T-helper 17 cell (primary cell): Measurements from ENCODE around the gene SYNCRIP. TPM values are rescaled to one million over a fixed set of nuclear protein-coding genes. Genes with fewer than 3 reads are reported as not detected.
"Not testable (repeated sequence)": the region's sequence is repeated elsewhere in the genome, so short reads cannot be mapped to it uniquely, and the experiment has no call there.

Source experiments
- ATAC-seq: fragments of 150-1000 bp; cut with Tn5 transposase; 2 replicates; pipeline ENCODE4 v1.10.0; 2021; ENCODE audit warnings: mild to moderate bottlenecking, moderate library complexity
- DNase-seq, 3 donors: peaks; one replicate each; pipeline versions ENCODE4 v3.0.0 to v3.0.0-alpha.2; 2020 to 2021
- H3K9me3 ChIP-seq: one replicate; pipeline ENCODE4 v1.7.0; 2013; ENCODE audit warnings: low read length, mild to moderate bottlenecking; ENCODE audit not compliant: control insufficient read depth, poor library complexity, severe bottlenecking
- H3K27ac Mint-ChIP-seq: one replicate; pipeline ENCODE4 v1.8.0; 2022; ENCODE audit warnings: mild to moderate bottlenecking, moderate library complexity, mixed read lengths
- H3K27me3 Mint-ChIP-seq: one replicate; pipeline ENCODE4 v1.8.0; 2022; ENCODE audit warnings: mixed read lengths
- H3K36me3 Mint-ChIP-seq: one replicate; pipeline ENCODE4 v1.8.0; 2022; ENCODE audit warnings: low read depth, mixed read lengths
- H3K4me1 Mint-ChIP-seq: one replicate; pipeline ENCODE4 v1.8.0; 2022; ENCODE audit warnings: mild to moderate bottlenecking, mixed read lengths
- H3K4me3 Mint-ChIP-seq: one replicate; pipeline ENCODE4 v1.8.0; 2022; ENCODE audit warnings: mild to moderate bottlenecking, moderate library complexity, mixed read lengths
- total RNA-seq, 4 donors: library from RNA in 2 of 4; stranded (reverse) in 2 of 4; gene quantifications; one replicate each; pipeline ENCODE4 v1.2.3 and lab custom pipeline; 2022 to 2026

The SYNCRIP gene
- total RNA-seq, 2 donors from 2014 or later, result 70.9 to 79.1 TPM

GRCh38 chr6:85643537-85644278 lies 1.0 kb upstream of the SYNCRIP start:
- peak; percentile 32 for ATAC-seq
- peaks cover 22% of the 10 kb centered on the region for H3K36me3 Mint-ChIP-seq
- H3K27me3 Mint-ChIP-seq, result no peaks in the 10 kb centered on the region
- peaks cover 38% of the 10 kb centered on the region for H3K4me1 Mint-ChIP-seq
- peak; percentile 39 to 65 (median 62) for DNase-seq
- peak overlapping the region; percentile 100 for H3K4me3 Mint-ChIP-seq
- no peaks in the 10 kb centered on the region for H3K9me3 ChIP-seq
- peak overlapping the region; percentile 97 for H3K27ac Mint-ChIP-seq

GRCh38 chr6:85641897-85642773 lies 551 bp downstream of the SYNCRIP start:
- H3K9me3 ChIP-seq, result no peaks in the 10 kb centered on the region
- Mint-ChIP-seq H3K27ac (peak overlapping the region; percentile 97), H3K36me3 (peaks cover 22% of the 10 kb centered on the region), H3K4me3 (peak overlapping the region; percentile 100), H3K27me3 (no peaks in the 10 kb centered on the region), H3K4me1 (peaks cover 47% of the 10 kb centered on the region)
- DNase-seq (peak; percentile 35 to 61 (median 52)), ATAC-seq (no peak)

GRCh38 chr6:85641522-85641896 lies 1.2 kb downstream of the SYNCRIP start:
- H3K4me3 Mint-ChIP-seq, result peak overlapping the region; percentile 100
- H3K4me1 Mint-ChIP-seq, result peaks cover 50% of the 10 kb centered on the region
- peak overlapping the region; percentile 97 for H3K27ac Mint-ChIP-seq
- DNase-seq (no peak), ATAC-seq (no peak)
- H3K36me3 Mint-ChIP-seq, result peaks cover 24% of the 10 kb centered on the region
- no peaks in the 10 kb centered on the region for H3K9me3 ChIP-seq
- H3K27me3 Mint-ChIP-seq, result no peaks in the 10 kb centered on the region

DNA sequence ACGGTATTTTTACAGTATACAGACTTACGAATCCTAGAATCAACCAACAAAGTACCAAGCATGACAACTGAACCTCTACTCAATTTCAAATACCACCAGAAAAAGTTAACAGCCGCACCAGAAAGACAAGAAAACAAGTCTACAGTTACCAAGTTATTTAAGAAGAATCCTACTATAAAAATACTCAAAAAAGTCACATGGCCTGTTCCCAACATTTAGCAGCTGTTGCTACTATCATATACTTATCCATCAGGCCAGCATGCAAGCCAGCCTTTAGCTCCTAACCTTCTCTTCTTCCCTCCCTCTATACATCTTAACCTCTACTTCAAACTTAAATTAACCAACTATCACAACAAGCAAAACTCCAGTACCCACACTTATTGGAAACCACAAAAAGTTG lies 1.9 kb downstream of the SYNCRIP start:
- H3K27ac Mint-ChIP-seq, result peak overlapping the region; percentile 97
- no peak for ATAC-seq

GRCh38 chr6:85637579-85637978 lies 5.1 kb downstream of the SYNCRIP start:
- peak overlapping the region; percentile 97 for H3K27ac Mint-ChIP-seq
- DNase-seq (no peak), ATAC-seq (no peak)
- H3K36me3 Mint-ChIP-seq, result peaks cover 19% of the 10 kb centered on the region
- peaks cover 42% of the 10 kb centered on the region for H3K4me1 Mint-ChIP-seq
- H3K4me3 Mint-ChIP-seq, result peak overlapping the region; percentile 1
- no peaks in the 10 kb centered on the region for H3K27me3 Mint-ChIP-seq
- no peaks in the 10 kb centered on the region for H3K9me3 ChIP-seq

More for the DNA sequence above, 1.9 kb downstream of the SYNCRIP start:
- peaks cover 50% of the 10 kb centered on the region for H3K4me1 Mint-ChIP-seq
- H3K4me3 Mint-ChIP-seq, result peak overlapping the region; percentile 100
- no peak for DNase-seq
- H3K27me3 Mint-ChIP-seq, result no peaks in the 10 kb centered on the region
- H3K36me3 Mint-ChIP-seq, result peaks cover 25% of the 10 kb centered on the region
- no peaks in the 10 kb centered on the region for H3K9me3 ChIP-seq

GRCh38 chr6:85632164-85632942 lies 10.3 kb downstream of the SYNCRIP start:
- Mint-ChIP-seq H3K27me3 (no peaks in the 10 kb centered on the region), H3K27ac (no peak overlapping the region), H3K4me1 (peaks cover 21% of the 10 kb centered on the region), H3K36me3 (peaks cover 11% of the 10 kb centered on the region), H3K4me3 (no peak overlapping the region)
- no peaks in the 10 kb centered on the region for H3K9me3 ChIP-seq
- ATAC-seq (no peak), DNase-seq (no peak)

- not testable (repeated sequence) for H3K4me3 Mint-ChIP-seq, ATAC-seq, H3K27ac Mint-ChIP-seq, DNase-seq, H3K9me3 ChIP-seq, H3K36me3 Mint-ChIP-seq, H3K27me3 Mint-ChIP-seq
- peaks cover 21% of the 10 kb centered on the region for H3K4me1 Mint-ChIP-seq
Observed at GRCh38 chr6:85631117-85631516, 11.6 kb downstream of the SYNCRIP start.

DNA sequence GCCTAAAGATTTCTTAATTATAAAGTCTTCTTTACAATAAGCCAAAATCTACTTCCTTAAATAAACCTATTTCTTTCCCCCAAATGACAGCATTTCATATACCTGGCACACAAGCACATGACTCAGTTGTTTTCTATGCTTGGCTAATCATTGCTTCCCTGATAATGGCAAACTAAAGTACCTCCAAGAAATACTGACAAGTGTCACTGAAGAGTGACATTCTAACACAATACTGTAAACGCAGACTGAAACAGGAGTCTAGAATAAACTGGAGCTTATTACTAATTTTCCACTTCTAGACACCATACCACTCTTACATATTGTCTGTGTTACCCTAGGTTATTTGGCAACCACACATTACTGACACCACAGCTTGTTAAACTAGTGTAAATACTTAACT lies 14.3 kb downstream of the SYNCRIP start:
- Mint-ChIP-seq H3K4me1 (peaks cover 39% of the 10 kb centered on the region), H3K27me3 (no peaks in the 10 kb centered on the region), H3K4me3 (no peak overlapping the region), H3K27ac (peak overlapping the region; percentile 75), H3K36me3 (peaks cover 16% of the 10 kb centered on the region)
- no peaks in the 10 kb centered on the region for H3K9me3 ChIP-seq
- ATAC-seq, result no peak
- no peak for DNase-seq

DNA sequence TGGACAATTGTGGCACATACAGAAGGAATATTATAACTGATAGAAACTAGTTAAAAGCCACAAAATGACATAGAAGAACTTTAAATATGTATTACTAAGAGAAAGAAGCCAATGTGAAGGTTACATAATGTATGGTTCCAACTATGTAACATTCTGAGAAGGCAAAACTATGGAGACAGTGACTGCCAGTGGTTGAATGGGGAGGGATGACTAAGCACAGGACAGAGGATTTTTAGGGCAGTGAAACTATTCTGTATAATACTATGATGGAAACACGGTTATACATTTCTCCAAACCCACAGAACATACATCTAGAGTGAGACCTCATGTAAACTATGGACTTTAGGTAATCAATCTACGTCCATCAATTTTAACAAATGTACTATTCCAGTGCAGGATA lies 22.4 kb downstream of the SYNCRIP start:
- peaks cover 16% of the 10 kb centered on the region for H3K36me3 Mint-ChIP-seq

GRCh38 chr6:85614780-85615179 lies 27.9 kb downstream of the SYNCRIP start:
- ATAC-seq, result no peak
- Mint-ChIP-seq H3K36me3 (peaks cover 6% of the 10 kb centered on the region), H3K27me3 (no peaks in the 10 kb centered on the region), H3K27ac (peak overlapping the region; percentile 19), H3K4me3 (no peak overlapping the region), H3K4me1 (peaks cover 17% of the 10 kb centered on the region)
- no peak for DNase-seq
- no peaks in the 10 kb centered on the region for H3K9me3 ChIP-seq

More for the DNA sequence above, 22.4 kb downstream of the SYNCRIP start:
- H3K27ac Mint-ChIP-seq, result peak overlapping the region; percentile 53
- DNase-seq (no peak), ATAC-seq (no peak)
- H3K4me1 Mint-ChIP-seq, result peaks cover 27% of the 10 kb centered on the region
- H3K4me3 Mint-ChIP-seq, result no peak overlapping the region
- no peaks in the 10 kb centered on the region for H3K27me3 Mint-ChIP-seq
- H3K9me3 ChIP-seq, result no peaks in the 10 kb centered on the region

DNA sequence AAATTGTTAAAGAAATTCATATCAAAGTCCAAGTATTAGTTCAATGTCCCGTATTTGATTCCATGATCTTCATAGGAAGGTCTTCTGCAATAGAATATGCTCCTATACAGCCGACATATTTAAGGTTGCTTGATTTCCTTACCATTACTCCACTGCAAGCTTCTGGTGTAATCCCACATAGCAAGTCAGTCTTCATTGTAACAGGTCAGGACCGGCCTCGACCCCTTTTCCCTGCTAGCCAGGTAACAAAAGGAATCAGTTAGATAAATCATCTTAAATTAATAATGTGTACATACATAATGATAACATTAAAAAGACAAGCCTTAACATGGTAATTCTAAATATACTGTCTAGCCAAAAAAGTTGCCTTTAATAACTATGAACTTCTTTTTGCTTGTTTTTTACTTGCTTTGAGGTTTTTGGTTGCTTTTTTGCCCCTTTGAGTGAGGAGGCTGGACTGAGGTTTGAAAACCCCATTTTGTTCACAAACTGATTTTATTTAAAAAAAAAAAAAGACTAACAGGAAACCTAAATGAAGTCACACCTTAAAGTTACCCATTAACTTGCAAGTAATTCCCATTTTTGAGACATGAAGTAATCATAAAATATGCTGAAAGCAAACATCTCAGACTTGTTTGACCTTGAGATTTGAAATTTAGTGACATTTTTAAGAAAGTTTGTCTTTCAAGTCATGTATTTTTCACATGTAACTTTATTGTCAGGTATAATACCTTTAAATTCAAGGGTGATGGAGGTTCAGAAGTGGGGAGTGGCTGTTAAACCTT lies 29.8 kb downstream of the SYNCRIP start:
- no peaks in the 10 kb centered on the region for H3K27me3 Mint-ChIP-seq
- ATAC-seq (no peak), DNase-seq (no peak)
- peak overlapping the region; percentile 8 for H3K27ac Mint-ChIP-seq
- H3K36me3 Mint-ChIP-seq, result peaks cover 4% of the 10 kb centered on the region
- H3K4me3 Mint-ChIP-seq, result no peak overlapping the region
- H3K4me1 Mint-ChIP-seq, result peaks cover 13% of the 10 kb centered on the region
- H3K9me3 ChIP-seq, result no peaks in the 10 kb centered on the region

GRCh38 chr6:85610182-85610895 lies 32.3 kb downstream of the SYNCRIP start:
- no peaks in the 10 kb centered on the region for H3K9me3 ChIP-seq
- ATAC-seq (no peak), DNase-seq (no peak)
- Mint-ChIP-seq H3K27me3 (no peaks in the 10 kb centered on the region), H3K4me3 (no peak overlapping the region), H3K36me3 (peaks cover 4% of the 10 kb centered on the region), H3K27ac (no peak overlapping the region), H3K4me1 (peaks cover 9% of the 10 kb centered on the region)
